ENCODE measurements around the gene ALPK1.

- TF ChIP-seq ZFP3 (CRISPR knock-in tag; IDR thresholded peaks at IDR 0.05) = no peak
- no peak for TF ChIP-seq ZC3H10 (CRISPR knock-in tag; IDR thresholded peaks at IDR 0.05)
Measured at GRCh38 chr4:112410804-112411203, 113.6 kb downstream of the ALPK1 start.
